WTC11 (cell line): Measurements from ENCODE around the gene FLT4. TPM values are rescaled to one million over a fixed set of nuclear protein-coding genes. Genes with fewer than 3 reads are reported as not detected.

ENCODE experiments used
- ATAC-seq: fragments of 200-7000 bp; cut with Tn5 transposase; 2 replicates; pipeline ENCODE4 v1.10.0; 2021; ENCODE audit warnings: mild to moderate bottlenecking, moderate library complexity
- CTCF ChIA-PET: fragments of 300-600 bp; sonication (Branson Sonifier 250); formaldehyde crosslinking; loops from one replicate; lab custom pipeline; 2021; ENCODE audit warnings: antibody characterized with exemption; lab: Charles Lee
- POLR2A ChIA-PET: fragments of 350-600 bp; sonication (Branson Sonifier 250); formaldehyde crosslinking; loops from one replicate; lab custom pipeline; 2021; ENCODE audit warnings: antibody characterized with exemption; lab: Charles Lee
- DNase-seq: peaks from one replicate; pipeline ENCODE4 v3.0.0; 2021; ENCODE audit warnings: low spot score
- H3K27ac Mint-ChIP-seq: 2 replicates; pipeline ENCODE4 v1.8.0; 2021; ENCODE audit warnings: mixed read lengths
- H3K27me3 Mint-ChIP-seq: 2 replicates; pipeline ENCODE4 v1.8.0; 2021; ENCODE audit warnings: low read depth, mild to moderate bottlenecking, moderate library complexity, mixed read lengths
- H3K36me3 Mint-ChIP-seq: 2 replicates; pipeline ENCODE4 v1.8.0; 2021; ENCODE audit warnings: mixed read lengths
- H3K4me1 Mint-ChIP-seq: 2 replicates; pipeline ENCODE4 v1.8.0; 2022; ENCODE audit warnings: mixed read lengths
- H3K4me3 Mint-ChIP-seq: 2 replicates; pipeline ENCODE4 v1.8.0; 2021; ENCODE audit warnings: mild to moderate bottlenecking, moderate library complexity, mixed read lengths
- H3K9me3 Mint-ChIP-seq: 2 replicates; pipeline ENCODE4 v1.8.0; 2021; ENCODE audit warnings: mixed read lengths
- ATF1 ChIP-seq: sonication (generic); formaldehyde crosslinking; IDR thresholded peaks from 2 replicates; pipeline ENCODE4 v1.8.1; 2023; ENCODE audit warnings: mild to moderate bottlenecking, moderate library complexity, missing genetic modification reagents
- EMX1 ChIP-seq: fragments of 250-450 bp; sonication (Bioruptor Pico); IDR thresholded peaks from 2 replicates; pipeline ENCODE4 v1.8.0; 2021; ENCODE audit warnings: mild to moderate bottlenecking
- ETV6 ChIP-seq: sonication (generic); formaldehyde crosslinking; IDR thresholded peaks from 2 replicates; pipeline ENCODE4 v1.8.1; 2022; ENCODE audit warnings: mild to moderate bottlenecking, missing genetic modification reagents
- NFYB ChIP-seq: sonication (generic); formaldehyde crosslinking; conservative IDR thresholded peaks from 2 replicates; pipeline ENCODE4 v1.8.0; 2022; ENCODE audit warnings: low read depth, missing genetic modification reagents
- RELA ChIP-seq: sonication (generic); formaldehyde crosslinking; IDR thresholded peaks from 2 replicates; pipeline ENCODE4 v1.8.1; 2022; ENCODE audit warnings: missing genetic modification reagents, mild to moderate bottlenecking, borderline replicate concordance
- TP53 ChIP-seq: sonication (generic); formaldehyde crosslinking; IDR thresholded peaks from 2 replicates; pipeline ENCODE4 v1.8.1; 2023; ENCODE audit warnings: mild to moderate bottlenecking, missing genetic modification reagents
- ZNF219 ChIP-seq: sonication (generic); formaldehyde crosslinking; IDR thresholded peaks from 2 replicates; pipeline ENCODE4 v1.8.0; 2023; ENCODE audit warnings: missing genetic modification reagents, mild to moderate bottlenecking, borderline replicate concordance
- ZNF263 ChIP-seq: sonication (generic); formaldehyde crosslinking; IDR thresholded peaks from 2 replicates; pipeline ENCODE4 v1.8.1; 2022; ENCODE audit warnings: low read depth, mild to moderate bottlenecking, moderate library complexity, missing genetic modification reagents
- ZNF416 ChIP-seq: fragments of 250-450 bp; sonication (Bioruptor Pico); IDR thresholded peaks from 2 replicates; pipeline ENCODE4 v1.9.0; 2021; ENCODE audit warnings: mild to moderate bottlenecking, inconsistent platforms
- ZNF423 ChIP-seq: fragments of 250-450 bp; sonication (Bioruptor Pico); IDR thresholded peaks from 2 replicates; pipeline ENCODE4 v2.1.2; 2022; ENCODE audit warnings: mild to moderate bottlenecking, moderate library complexity
- ZNF671 ChIP-seq: fragments of 250-450 bp; sonication (Bioruptor Pico); IDR thresholded peaks from 2 replicates; pipeline ENCODE4 v1.8.0; 2021; ENCODE audit warnings: mild to moderate bottlenecking
- total RNA-seq: library from RNA; stranded (reverse); gene quantifications from 3 replicates; pipeline ENCODE4 v1.2.3, GENCODE V29; 2021
- TF ChIP-seq, protein P1 (sequence below): fragments of 250-450 bp; sonication (Bioruptor Pico); IDR thresholded peaks from 2 replicates; pipeline ENCODE4 v1.8.0; 2021; ENCODE audit warnings: mild to moderate bottlenecking
- TF ChIP-seq, protein P2 (sequence below): fragments of 200-600 bp; IDR thresholded peaks from 2 replicates; pipeline ENCODE4 v1.8.0; 2022; ENCODE audit warnings: antibody characterized with exemption
- TF ChIP-seq, protein P3 (sequence below): sonication (generic); formaldehyde crosslinking; conservative IDR thresholded peaks from 2 replicates; pipeline ENCODE4 v1.8.1; 2023; ENCODE audit warnings: mild to moderate bottlenecking, low read depth, missing genetic modification reagents, moderate library complexity
- TF ChIP-seq, protein P4 (sequence below): sonication (generic); formaldehyde crosslinking; IDR thresholded peaks from 2 replicates; pipeline ENCODE4 v1.8.0; 2023; ENCODE audit warnings: missing genetic modification reagents, mild to moderate bottlenecking, borderline replicate concordance

FLT4 gene
- total RNA-seq, 1 experiment from 2014 or later, result 12.4 TPM

DNA sequence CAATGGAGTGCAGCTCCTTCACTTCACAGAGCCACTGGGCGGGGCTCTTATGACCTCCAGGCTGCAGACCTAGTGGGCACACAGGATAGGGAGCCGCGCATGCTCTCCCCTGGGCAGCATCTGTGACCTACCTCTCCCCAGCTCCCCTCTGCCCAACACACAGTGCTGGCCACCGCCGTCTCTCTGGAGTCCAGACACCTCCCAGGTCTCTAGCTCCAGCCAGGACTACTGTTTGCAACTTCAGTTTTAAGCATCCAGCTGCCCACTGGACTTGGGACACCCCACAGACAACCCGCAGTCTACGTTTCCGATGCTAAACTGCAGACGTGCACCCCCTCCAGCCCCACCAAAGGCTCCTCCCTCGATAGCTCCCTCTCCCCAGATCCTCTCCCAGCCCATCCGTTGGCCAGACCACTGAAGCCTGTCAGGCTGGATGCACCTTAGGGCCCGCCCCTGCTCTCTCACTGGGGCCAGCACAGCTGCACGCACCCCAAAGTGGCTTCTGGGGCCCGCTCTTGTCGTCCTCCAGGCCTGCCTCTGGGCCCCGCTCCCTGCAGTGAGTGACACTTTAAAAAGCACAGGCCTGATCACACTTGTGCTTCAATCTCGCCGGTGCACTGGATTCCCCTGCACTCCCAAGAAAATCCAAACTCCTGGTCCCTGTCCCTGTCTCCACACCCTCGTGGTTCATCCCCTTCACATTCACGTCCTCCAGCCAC lies 11.3 kb downstream of the FLT4 start:
- H3K9me3 Mint-ChIP-seq, result no peaks in the 10 kb centered on the region
- peak; percentile 11 for DNase-seq
- H3K36me3 Mint-ChIP-seq, result no peaks in the 10 kb centered on the region
- no peaks in the 10 kb centered on the region for H3K27me3 Mint-ChIP-seq
- peak; percentile 43; the same call in 1 of the 2 replicates for ATAC-seq
- H3K4me3 Mint-ChIP-seq, result no peak overlapping the region
- no peaks in the 10 kb centered on the region for H3K4me1 Mint-ChIP-seq
- TF ChIP-seq ZNF416 (CRISPR knock-in tag) (no peak), RELA (no peak), ZNF263 (CRISPR knock-in tag) (no peak)
- H3K27ac Mint-ChIP-seq, result no peak overlapping the region; the same call in 1 of the 2 replicates
- CTCF ChIA-PET, result interaction anchor here (0.5 to 3.4 kb wide), 6 partner anchors 12 to 81 kb away, joined by 3 to 35 read pairs (median 4); partner anchors contain the start of gene FLT4
- POLR2A ChIA-PET, result no interaction called here

DNA sequence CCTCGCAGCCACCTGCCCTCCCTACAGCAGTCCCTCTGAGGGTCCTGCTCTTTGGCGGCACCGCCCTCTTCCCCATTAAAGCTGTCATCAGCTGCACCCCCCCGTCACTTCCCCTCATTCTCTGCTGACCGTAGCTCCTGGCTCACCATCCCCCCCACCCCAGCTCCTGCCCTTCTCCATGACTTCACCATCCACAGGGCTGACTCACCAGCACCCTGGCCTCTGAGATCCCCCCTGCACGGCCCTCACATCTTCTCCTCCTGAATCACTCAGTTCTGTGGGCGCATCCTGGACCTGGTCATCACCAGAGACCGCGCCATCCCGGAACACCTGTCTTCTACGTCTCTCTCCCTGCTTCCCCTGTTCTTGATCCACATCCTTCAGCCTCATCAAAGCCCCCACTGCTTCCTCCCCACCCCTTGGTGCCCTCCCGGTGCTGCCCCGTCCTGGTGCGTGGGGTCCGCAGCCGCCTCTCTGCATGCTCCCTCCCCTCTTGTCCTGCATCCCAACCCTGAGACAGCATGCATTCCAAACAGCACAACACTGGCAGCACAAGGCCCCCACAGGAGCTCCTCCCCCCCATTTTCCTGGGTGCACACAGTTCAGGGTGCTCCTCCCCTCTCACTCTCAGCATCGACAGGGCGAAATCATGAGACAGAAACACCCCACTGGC lies 12.9 kb downstream of the FLT4 start:
- DNase-seq, result peak; percentile 7
- no peak overlapping the region for H3K27ac Mint-ChIP-seq
- no peaks in the 10 kb centered on the region for H3K36me3 Mint-ChIP-seq
- ChIA-PET CTCF (interaction anchor here (3.4 kb wide), 1 partner anchor 17 kb away, joined by 35 read pairs; no protein-coding TSS in a partner anchor), POLR2A (interaction anchor here (0.6 kb wide), 1 partner anchor 280 kb away, joined by 3 read pairs; no protein-coding TSS in a partner anchor)
- no peaks in the 10 kb centered on the region for H3K27me3 Mint-ChIP-seq
- H3K4me3 Mint-ChIP-seq, result no peak overlapping the region
- ATAC-seq, result no peak
- H3K4me1 Mint-ChIP-seq, result 0 out of 2 replicates have a peak, but pooled peaks cover 6% of the 10 kb centered on the region
- no peaks in the 10 kb centered on the region for H3K9me3 Mint-ChIP-seq
- TF ChIP-seq ATF1 (CRISPR knock-in tag), result no peak
- TF ChIP-seq, protein P1, sequence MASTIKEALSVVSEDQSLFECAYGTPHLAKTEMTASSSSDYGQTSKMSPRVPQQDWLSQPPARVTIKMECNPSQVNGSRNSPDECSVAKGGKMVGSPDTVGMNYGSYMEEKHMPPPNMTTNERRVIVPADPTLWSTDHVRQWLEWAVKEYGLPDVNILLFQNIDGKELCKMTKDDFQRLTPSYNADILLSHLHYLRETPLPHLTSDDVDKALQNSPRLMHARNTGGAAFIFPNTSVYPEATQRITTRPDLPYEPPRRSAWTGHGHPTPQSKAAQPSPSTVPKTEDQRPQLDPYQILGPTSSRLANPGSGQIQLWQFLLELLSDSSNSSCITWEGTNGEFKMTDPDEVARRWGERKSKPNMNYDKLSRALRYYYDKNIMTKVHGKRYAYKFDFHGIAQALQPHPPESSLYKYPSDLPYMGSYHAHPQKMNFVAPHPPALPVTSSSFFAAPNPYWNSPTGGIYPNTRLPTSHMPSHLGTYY (CRISPR knock-in tag), result no peak
- TF ChIP-seq, protein P2, sequence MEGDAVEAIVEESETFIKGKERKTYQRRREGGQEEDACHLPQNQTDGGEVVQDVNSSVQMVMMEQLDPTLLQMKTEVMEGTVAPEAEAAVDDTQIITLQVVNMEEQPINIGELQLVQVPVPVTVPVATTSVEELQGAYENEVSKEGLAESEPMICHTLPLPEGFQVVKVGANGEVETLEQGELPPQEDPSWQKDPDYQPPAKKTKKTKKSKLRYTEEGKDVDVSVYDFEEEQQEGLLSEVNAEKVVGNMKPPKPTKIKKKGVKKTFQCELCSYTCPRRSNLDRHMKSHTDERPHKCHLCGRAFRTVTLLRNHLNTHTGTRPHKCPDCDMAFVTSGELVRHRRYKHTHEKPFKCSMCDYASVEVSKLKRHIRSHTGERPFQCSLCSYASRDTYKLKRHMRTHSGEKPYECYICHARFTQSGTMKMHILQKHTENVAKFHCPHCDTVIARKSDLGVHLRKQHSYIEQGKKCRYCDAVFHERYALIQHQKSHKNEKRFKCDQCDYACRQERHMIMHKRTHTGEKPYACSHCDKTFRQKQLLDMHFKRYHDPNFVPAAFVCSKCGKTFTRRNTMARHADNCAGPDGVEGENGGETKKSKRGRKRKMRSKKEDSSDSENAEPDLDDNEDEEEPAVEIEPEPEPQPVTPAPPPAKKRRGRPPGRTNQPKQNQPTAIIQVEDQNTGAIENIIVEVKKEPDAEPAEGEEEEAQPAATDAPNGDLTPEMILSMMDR, result no peak
- TF ChIP-seq EMX1 (CRISPR knock-in tag), result no peak
- TF ChIP-seq, protein P3, sequence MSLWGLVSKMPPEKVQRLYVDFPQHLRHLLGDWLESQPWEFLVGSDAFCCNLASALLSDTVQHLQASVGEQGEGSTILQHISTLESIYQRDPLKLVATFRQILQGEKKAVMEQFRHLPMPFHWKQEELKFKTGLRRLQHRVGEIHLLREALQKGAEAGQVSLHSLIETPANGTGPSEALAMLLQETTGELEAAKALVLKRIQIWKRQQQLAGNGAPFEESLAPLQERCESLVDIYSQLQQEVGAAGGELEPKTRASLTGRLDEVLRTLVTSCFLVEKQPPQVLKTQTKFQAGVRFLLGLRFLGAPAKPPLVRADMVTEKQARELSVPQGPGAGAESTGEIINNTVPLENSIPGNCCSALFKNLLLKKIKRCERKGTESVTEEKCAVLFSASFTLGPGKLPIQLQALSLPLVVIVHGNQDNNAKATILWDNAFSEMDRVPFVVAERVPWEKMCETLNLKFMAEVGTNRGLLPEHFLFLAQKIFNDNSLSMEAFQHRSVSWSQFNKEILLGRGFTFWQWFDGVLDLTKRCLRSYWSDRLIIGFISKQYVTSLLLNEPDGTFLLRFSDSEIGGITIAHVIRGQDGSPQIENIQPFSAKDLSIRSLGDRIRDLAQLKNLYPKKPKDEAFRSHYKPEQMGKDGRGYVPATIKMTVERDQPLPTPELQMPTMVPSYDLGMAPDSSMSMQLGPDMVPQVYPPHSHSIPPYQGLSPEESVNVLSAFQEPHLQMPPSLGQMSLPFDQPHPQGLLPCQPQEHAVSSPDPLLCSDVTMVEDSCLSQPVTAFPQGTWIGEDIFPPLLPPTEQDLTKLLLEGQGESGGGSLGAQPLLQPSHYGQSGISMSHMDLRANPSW (CRISPR knock-in tag), result no peak
- no peak for TF ChIP-seq ZNF423 (CRISPR knock-in tag)
- TF ChIP-seq ZNF671, result no peak
- TF ChIP-seq ZNF263 (CRISPR knock-in tag), result no peak
- TF ChIP-seq ZNF219, result no peak
- no peak for TF ChIP-seq NFYB (CRISPR knock-in tag)
- TF ChIP-seq ETV6, result no peak
- TF ChIP-seq TP53, result no peak
- TF ChIP-seq, protein P4, sequence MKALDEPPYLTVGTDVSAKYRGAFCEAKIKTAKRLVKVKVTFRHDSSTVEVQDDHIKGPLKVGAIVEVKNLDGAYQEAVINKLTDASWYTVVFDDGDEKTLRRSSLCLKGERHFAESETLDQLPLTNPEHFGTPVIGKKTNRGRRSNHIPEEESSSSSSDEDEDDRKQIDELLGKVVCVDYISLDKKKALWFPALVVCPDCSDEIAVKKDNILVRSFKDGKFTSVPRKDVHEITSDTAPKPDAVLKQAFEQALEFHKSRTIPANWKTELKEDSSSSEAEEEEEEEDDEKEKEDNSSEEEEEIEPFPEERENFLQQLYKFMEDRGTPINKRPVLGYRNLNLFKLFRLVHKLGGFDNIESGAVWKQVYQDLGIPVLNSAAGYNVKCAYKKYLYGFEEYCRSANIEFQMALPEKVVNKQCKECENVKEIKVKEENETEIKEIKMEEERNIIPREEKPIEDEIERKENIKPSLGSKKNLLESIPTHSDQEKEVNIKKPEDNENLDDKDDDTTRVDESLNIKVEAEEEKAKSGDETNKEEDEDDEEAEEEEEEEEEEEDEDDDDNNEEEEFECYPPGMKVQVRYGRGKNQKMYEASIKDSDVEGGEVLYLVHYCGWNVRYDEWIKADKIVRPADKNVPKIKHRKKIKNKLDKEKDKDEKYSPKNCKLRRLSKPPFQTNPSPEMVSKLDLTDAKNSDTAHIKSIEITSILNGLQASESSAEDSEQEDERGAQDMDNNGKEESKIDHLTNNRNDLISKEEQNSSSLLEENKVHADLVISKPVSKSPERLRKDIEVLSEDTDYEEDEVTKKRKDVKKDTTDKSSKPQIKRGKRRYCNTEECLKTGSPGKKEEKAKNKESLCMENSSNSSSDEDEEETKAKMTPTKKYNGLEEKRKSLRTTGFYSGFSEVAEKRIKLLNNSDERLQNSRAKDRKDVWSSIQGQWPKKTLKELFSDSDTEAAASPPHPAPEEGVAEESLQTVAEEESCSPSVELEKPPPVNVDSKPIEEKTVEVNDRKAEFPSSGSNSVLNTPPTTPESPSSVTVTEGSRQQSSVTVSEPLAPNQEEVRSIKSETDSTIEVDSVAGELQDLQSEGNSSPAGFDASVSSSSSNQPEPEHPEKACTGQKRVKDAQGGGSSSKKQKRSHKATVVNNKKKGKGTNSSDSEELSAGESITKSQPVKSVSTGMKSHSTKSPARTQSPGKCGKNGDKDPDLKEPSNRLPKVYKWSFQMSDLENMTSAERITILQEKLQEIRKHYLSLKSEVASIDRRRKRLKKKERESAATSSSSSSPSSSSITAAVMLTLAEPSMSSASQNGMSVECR, result no peak
